ENCODE results near the gene TEX53. TPM values are rescaled to one million over a fixed set of nuclear protein-coding genes. Genes with fewer than 3 reads are reported as not detected.

The TEX53 gene
- total RNA-seq, 1 experiment from 2014 or later, result not detected

DNA sequence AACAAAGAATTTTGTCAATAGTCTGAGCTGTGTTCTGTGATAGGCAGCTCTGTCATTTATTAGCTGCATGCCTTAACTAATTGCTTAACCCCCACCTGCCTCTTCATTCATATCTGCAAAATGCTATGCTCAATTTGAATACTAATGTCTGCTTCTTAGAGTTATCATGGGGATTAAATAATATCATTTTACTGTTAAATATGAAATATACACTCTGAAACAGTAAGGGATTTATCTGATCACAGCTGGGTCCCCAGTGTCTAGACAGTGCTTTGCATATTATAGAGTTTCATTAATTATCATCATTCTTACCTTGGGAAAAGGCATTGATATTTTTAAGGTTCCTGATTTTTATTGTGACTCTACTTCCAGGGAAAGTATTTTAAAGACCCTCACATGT is 12.4 kb upstream of the TEX53 start:
- Histone ChIP-seq H3K4me1 (no peaks in the 10 kb centered on the region), H3K36me3 (no peaks in the 10 kb centered on the region), H3K27me3 (no peaks in the 10 kb centered on the region), H3K27ac (no peak overlapping the region), H3K4me3 (no peak overlapping the region), H3K9me3 (replicated peaks) (peaks cover 4% of the 10 kb centered on the region; the same call in 1 of the 2 replicates)
- no peak for DNase-seq

DNA sequence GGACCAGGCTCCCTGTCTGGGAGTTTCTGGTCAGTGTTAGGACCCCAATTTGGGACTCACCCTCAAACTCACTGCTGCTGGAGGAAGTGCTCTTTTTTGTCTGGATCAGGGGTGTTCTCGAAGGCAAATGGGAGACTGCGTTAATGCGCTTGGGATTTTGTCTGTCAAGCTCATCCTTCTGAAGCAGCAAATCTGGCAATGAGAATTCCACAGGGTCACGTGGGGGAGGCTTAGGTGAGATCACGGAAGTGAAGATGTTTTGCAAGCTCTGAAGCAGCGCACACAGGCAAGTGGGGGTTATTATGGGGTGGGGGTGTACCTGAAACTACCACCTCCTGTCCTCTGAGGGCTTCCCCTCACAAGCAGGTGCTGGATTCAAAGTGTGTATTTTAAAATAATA is 10.5 kb upstream of the TEX53 start:
- Histone ChIP-seq H3K9me3 (replicated peaks) (peaks cover 4% of the 10 kb centered on the region; the same call in 1 of the 2 replicates), H3K27me3 (no peaks in the 10 kb centered on the region), H3K4me1 (no peaks in the 10 kb centered on the region), H3K36me3 (no peaks in the 10 kb centered on the region), H3K27ac (no peak overlapping the region), H3K4me3 (no peak overlapping the region)
- DNase-seq, result no peak

DNA sequence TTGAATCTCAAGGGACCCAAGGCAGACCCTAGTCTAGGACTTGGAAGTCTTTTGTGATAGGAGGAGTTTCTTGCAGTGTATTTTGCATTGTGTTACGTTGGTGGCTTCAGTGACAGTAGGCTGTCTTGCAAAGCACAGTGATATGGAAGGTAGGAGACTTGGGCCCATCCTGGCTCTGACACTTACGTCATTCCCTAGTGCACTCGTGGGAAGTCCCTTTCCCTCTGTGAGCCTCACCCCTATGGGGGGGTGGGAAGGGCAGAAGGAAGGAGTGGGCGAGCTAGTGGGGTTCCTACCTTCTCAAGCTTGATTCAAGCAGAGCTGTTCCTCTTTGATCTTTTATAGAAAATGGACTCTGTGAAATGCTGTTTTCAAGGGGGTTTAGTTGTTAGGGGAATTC is 9.2 kb upstream of the TEX53 start:
- H3K36me3 ChIP-seq, result no peaks in the 10 kb centered on the region
- H3K27ac ChIP-seq, result no peak overlapping the region
- no peaks in the 10 kb centered on the region for H3K4me1 ChIP-seq
- H3K4me3 ChIP-seq, result no peak overlapping the region
- DNase-seq, result no peak
- H3K9me3 ChIP-seq (replicated peaks), result peaks cover 4% of the 10 kb centered on the region; the same call in 1 of the 2 replicates
- no peaks in the 10 kb centered on the region for H3K27me3 ChIP-seq

DNA sequence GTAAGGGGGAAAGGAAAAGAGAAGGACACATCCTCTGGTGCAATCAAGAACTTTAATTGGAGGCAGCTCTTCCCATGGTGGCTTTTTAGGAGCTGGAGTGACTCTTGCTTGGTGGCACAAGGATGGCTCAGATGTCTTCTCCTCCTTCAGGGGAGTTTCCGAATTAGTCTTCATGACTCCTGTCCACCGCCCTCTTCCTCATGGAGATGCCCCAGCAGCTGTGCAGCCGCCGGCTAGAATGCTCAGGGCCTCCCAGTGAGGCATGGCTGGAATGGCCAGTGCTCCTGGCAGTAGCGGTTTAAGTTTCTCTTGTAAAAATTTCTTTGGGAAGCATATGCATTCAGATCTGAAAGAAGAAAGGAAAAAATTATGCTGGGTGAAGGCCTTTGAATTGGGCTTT is 8.8 kb upstream of the TEX53 start:
- no peaks in the 10 kb centered on the region for H3K27me3 ChIP-seq

DNA sequence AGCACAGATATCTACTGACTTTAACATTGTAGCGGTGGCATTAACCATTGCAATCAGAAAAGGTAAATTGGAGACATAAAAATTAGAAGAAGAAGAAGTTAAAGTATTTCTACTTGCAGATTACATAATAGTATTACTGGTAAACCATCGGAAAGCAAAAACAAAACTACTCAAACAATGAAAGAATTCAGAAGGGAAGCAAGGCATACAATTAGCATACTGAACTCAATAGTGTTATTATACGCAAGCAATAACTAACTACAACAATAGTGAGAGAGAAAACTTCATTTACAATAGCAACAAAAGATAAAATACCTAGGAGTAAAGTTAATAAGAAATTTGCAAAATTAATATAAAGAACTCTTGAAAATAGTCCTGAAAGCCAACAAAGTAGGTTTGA is 6.6 kb upstream of the TEX53 start:
- Histone ChIP-seq H3K27me3 (no peaks in the 10 kb centered on the region), H3K36me3 (no peaks in the 10 kb centered on the region), H3K27ac (no peak overlapping the region), H3K9me3 (replicated peaks) (no peaks in the 10 kb centered on the region), H3K4me3 (no peak overlapping the region), H3K4me1 (no peaks in the 10 kb centered on the region)
- no peak for DNase-seq

More for the DNA sequence above, 8.8 kb upstream of the TEX53 start:
- H3K9me3 ChIP-seq (replicated peaks), result peaks cover 4% of the 10 kb centered on the region; the same call in 1 of the 2 replicates
- H3K36me3 ChIP-seq, result no peaks in the 10 kb centered on the region
- no peak for DNase-seq
- no peak overlapping the region for H3K27ac ChIP-seq
- H3K4me3 ChIP-seq, result no peak overlapping the region
- H3K4me1 ChIP-seq, result no peaks in the 10 kb centered on the region

DNA sequence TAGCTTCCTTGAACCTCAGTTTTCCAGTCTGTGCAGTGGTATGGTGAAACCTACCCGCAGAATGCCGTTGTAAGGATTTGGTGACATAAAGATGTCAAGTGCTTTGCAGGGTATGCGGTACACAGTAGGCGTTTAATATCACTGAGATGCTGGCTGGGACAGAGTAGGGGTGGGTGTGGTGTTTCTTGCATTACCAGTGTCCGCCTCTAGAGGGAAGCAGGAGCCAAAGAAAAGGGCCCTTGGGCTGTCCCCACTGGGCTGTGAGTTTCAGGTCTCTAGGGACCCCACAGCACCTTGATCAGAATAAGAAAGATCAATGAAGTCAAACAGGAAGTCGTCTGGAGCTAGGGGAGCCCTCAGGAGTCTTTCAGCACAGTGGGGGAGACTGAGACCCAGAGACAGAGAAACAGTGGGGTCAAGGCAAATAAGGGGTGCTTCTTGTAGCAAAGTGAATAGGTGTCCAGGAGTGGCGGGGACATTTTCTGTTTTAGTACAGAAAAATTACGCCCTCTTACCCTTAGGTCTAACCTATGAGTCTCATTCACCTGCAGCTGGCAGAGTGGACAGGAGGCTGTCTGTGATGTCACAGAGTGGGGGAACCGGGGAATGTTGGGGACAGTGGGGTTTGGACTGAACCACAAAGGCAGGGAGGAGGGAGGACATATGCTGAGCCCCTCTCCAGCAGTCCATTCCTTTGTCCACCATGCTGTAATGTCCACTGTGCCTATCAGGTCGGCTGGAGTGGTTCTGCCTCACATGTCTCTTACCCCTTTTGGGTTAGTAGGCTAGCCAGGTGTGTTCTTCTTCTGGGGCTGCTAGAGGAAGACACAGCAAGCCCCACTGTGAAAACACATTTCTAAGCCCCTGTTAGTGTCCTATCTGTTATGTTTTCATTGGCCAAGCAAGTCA is 4.7 kb upstream of the TEX53 start:
- Histone ChIP-seq H3K9me3 (replicated peaks) (no peaks in the 10 kb centered on the region), H3K36me3 (no peaks in the 10 kb centered on the region), H3K4me1 (no peaks in the 10 kb centered on the region), H3K27me3 (no peaks in the 10 kb centered on the region), H3K27ac (no peak overlapping the region), H3K4me3 (no peak overlapping the region)
- peak; percentile 60 to 79 for DNase-seq

DNA sequence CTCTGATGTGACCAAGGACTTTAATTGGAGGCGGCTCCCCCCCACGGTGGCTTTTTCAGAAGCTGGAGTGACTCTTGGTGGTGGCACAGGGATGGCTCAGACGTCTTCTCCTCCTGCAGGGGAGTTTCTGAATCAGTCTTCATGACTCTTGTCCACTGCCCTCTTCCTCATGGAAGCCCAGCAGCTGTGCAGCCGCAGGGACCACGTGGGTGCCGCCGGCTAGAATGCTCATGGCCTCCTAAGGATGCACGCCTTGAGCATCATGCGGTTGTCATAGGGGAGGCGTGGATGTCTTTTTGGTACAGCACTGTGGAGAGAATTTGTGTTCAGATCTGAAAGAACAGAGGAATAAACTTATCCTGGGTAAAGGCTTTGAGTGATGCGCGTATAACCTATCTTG is 1.3 kb downstream of the TEX53 start:
- DNase-seq, result peak; percentile 30 to 48
- H3K36me3 ChIP-seq, result no peaks in the 10 kb centered on the region
- no peaks in the 10 kb centered on the region for H3K27me3 ChIP-seq
- no peaks in the 10 kb centered on the region for H3K4me1 ChIP-seq
- H3K4me3 ChIP-seq, result no peak overlapping the region
- H3K27ac ChIP-seq, result no peak overlapping the region
- H3K9me3 ChIP-seq (replicated peaks), result no peaks in the 10 kb centered on the region

DNA sequence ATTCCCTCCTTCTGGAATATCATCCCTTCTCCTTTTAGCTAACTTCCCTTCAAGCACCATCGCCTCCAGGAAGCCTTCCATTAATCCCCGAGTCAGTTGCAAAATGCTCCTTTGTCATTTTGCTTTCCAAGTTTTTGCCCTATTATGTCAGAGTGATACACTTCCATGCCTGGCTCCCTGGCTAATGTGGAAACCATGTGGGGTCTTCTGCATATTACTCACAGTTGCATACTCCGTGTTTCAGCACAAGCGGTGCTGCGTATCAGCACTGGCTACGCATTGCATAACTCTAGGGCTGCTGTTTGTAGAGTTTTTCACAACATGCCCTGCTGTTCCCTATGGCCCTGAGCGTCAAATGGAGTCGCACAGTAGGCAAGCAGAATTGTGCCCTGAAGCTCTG is 1.9 kb downstream of the TEX53 start:
- H3K27ac ChIP-seq, result no peak overlapping the region
- no peaks in the 10 kb centered on the region for H3K36me3 ChIP-seq
- no peaks in the 10 kb centered on the region for H3K27me3 ChIP-seq
- H3K9me3 ChIP-seq (replicated peaks), result no peaks in the 10 kb centered on the region
- H3K4me3 ChIP-seq, result no peak overlapping the region
- DNase-seq, result no peak
- no peaks in the 10 kb centered on the region for H3K4me1 ChIP-seq

DNA sequence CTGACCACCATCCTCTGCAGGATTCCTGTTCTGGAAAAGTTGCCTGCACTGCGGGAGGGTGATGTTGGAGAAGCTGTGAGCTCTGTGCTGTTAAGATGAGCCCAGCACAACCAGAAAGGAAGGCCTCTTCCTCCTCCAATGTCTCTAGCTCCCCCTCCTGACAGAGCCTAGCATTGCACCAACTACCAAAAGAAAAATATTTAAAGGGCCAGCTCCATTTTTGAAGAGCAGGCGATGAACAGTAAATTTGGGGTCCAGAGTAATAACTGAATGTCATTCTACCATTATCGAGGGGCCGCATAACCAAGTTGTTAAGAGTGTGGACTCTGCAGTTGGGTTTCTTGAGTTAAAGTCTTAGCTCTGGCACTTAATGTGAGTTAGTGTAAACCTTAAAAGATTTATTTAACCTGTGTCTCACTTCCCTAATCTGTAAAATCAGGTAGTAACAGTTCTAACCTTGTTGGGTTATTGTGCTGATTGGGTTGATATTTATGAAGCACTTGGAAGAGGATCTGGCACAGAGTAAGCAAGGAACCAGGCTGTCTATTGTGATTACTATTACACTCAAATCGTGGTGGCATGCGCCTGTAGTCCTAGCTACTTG is 3.9 kb downstream of the TEX53 start:
- Histone ChIP-seq H3K9me3 (replicated peaks) (no peaks in the 10 kb centered on the region), H3K27ac (no peak overlapping the region)
- DNase-seq, result peak; percentile 77 to 90

DNA sequence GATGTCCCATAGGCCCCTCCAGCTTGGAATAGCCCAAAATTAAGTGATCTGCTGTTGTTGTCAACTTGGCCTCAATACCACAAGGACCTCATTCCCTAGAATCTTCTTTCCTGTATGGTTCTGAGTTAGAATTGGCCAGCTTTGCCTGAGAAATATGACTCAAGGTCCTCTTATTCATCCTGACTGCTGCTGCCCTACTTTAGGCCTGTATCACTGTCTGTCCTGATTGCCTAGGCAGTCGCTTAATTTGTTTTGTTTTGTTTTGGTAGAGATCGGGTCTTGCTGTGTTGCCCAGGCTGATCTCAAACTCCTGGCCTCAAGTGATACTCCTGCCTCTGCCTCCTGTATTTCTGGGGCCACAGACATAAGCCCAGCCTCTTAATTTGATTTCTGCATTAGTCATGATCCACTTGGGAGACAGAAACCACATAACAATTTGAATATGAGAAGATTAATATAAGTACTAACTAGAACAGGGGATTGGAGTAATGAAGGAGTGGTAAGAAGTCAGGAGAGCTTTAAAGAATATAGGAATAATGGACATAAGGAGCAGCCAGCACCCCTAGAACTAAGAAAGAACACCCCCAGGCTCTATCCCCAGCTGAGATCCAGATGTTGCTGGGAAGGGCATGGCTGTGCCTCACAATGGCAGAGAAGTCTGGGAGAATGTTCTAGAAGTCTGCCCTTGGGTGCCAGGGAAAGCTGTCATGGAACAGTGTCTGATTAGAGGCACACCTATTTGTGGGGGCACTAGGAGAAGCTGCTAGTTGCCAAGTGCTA is 4.6 kb downstream of the TEX53 start:
- no peaks in the 10 kb centered on the region for H3K36me3 ChIP-seq
- H3K4me3 ChIP-seq, result no peak overlapping the region
- H3K4me1 ChIP-seq, result no peaks in the 10 kb centered on the region
- no peaks in the 10 kb centered on the region for H3K9me3 ChIP-seq (replicated peaks)
- no peak for DNase-seq
- H3K27me3 ChIP-seq, result no peaks in the 10 kb centered on the region
- no peak overlapping the region for H3K27ac ChIP-seq

More for the DNA sequence above, 3.9 kb downstream of the TEX53 start:
- Histone ChIP-seq H3K27me3 (no peaks in the 10 kb centered on the region), H3K4me3 (no peak overlapping the region), H3K4me1 (no peaks in the 10 kb centered on the region), H3K36me3 (no peaks in the 10 kb centered on the region)

DNA sequence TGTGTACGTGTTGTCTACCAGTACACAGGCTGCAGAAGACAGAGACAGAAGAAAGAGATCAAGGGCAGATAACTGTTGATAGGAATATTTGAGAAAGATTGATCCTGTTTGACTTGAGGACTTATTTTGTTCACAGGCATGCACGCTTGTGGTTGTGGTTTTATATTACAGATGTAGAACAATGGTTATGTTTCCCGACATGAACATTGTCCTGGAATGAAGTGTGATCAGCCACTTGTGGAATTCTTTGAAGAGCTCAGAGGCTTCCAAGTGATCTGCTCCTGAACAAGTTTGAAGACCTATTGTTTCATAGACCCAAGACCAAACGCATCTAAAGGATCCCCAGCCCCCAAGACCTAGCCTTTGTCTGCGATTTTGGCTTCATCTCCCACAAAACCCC is 13.7 kb downstream of the TEX53 start:
- H3K4me3 ChIP-seq, result no peak overlapping the region
- no peaks in the 10 kb centered on the region for H3K9me3 ChIP-seq (replicated peaks)
- peaks cover 10% of the 10 kb centered on the region; the same call in 1 of the 2 replicates for H3K36me3 ChIP-seq
- H3K27me3 ChIP-seq, result no peaks in the 10 kb centered on the region
- no peaks in the 10 kb centered on the region for H3K4me1 ChIP-seq
- no peak for DNase-seq
- no peak overlapping the region for H3K27ac ChIP-seq

DNA sequence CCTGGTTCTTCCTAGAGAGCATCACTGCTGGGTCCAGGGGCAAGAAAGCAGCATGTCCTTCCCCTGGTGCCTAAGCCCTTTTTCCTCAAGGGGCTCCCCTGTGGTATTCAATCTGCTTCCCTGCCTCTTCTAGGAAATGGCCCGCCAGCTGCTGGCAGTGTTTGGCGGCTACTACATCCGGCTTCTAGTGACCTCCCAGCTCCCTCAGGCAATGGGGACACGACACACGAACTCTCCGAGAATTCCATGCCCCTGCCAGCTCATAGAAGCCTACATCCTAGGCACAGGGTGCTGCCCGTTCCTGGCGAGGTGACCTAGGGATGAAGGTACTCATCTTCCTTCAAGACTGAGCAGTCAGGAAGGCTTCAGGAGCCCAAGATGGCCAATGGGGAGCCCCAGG is 14.6 kb downstream of the TEX53 start:
- no peak overlapping the region for H3K27ac ChIP-seq
- H3K36me3 ChIP-seq, result peaks cover 10% of the 10 kb centered on the region; the same call in 1 of the 2 replicates

DNA sequence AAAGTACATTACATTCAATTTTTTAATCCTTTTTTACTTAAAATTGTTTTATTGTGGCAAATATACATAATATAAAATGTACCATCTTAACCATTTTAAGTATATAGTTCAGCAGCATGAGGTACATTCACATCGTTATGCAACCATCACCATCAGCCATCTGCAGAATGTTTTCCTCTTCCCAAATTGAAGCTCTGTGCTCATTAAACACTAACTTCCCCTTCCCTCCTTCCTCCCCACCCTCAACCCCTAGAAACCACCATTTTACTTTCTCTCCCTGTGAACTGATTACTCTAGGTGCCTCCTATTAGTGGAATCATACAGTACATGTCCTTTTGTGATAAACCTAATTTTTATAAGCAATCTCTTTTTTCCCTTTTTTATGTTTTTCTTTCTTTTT is 15.6 kb downstream of the TEX53 start:
- Histone ChIP-seq H3K9me3 (replicated peaks) (no peaks in the 10 kb centered on the region), H3K36me3 (peaks cover 10% of the 10 kb centered on the region; the same call in 1 of the 2 replicates), H3K4me3 (no peak overlapping the region), H3K27me3 (no peaks in the 10 kb centered on the region), H3K27ac (no peak overlapping the region), H3K4me1 (no peaks in the 10 kb centered on the region)
- DNase-seq, result no peak

More for the DNA sequence above, 14.6 kb downstream of the TEX53 start:
- Histone ChIP-seq H3K27me3 (no peaks in the 10 kb centered on the region), H3K4me3 (no peak overlapping the region), H3K9me3 (replicated peaks) (no peaks in the 10 kb centered on the region), H3K4me1 (no peaks in the 10 kb centered on the region)
- DNase-seq, result no peak

DNA sequence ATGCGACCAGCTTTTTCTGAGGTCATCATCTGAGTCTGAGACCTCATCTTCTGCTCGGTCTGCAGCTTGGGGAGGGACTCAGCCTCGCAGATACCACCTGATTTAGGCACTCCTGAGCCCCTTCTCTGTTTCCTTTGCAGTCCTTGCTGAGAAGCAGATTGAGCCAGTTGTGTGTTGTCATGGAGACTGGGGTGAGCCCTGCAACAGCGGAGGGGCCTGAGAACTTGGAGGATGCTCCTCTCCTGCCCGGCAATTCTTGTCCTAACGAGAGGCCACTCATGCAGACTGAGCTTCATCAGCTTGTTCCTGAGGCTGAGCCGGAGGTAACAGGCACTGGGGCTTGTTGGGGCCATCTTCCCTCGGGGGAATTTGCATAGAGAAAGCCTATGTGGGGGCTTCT is 19.2 kb downstream of the TEX53 start:
- Histone ChIP-seq H3K27ac (no peak overlapping the region), H3K27me3 (no peaks in the 10 kb centered on the region)
- no peak for DNase-seq

DNA sequence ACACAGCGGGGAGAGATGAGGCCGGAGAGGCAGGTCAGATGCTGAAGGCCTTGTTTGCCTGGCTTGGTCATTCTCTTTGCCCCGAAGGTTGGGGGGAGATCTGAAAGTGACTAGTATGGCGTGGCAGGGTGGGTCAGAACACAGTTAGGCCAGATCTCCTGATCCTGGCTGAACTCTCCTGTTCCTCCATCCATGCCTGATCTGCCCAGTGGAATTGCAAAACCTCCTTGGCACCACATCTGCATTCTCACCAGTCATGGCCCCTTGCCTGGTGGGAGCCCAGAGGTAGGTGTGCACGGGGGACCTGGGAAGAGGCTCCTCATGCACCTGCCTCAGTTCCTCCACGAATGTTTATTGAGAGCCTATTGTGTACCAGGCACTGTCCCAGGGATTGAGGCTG is 23.2 kb downstream of the TEX53 start:
- no peak overlapping the region for H3K4me3 ChIP-seq
- H3K27ac ChIP-seq, result no peak overlapping the region
- 0 out of 2 replicates have a peak, but pooled peaks cover 3% of the 10 kb centered on the region for H3K4me1 ChIP-seq
- H3K36me3 ChIP-seq, result peaks cover 14% of the 10 kb centered on the region
- no peaks in the 10 kb centered on the region for H3K27me3 ChIP-seq
- no peaks in the 10 kb centered on the region for H3K9me3 ChIP-seq (replicated peaks)
- no peak for DNase-seq

More for the DNA sequence above, 19.2 kb downstream of the TEX53 start:
- Histone ChIP-seq H3K36me3 (peaks cover 6% of the 10 kb centered on the region), H3K4me3 (no peak overlapping the region), H3K4me1 (no peaks in the 10 kb centered on the region), H3K9me3 (replicated peaks) (no peaks in the 10 kb centered on the region)

Data from SJCRH30 (cell line).